Upper lobe of left lung (tissue), 4 donors: ENCODE data around the gene RACGAP1.

Experiments
- CTCF ChIP-seq, 6 experiments: fragments of 450-650 bp in 4 of 6; fragments of 200-600 bp in 2 of 6; sonication (generic) in 2 of 6; IDR thresholded peaks; one replicate each; pipeline ENCODE4 v1.5.1; 2016 to 2019; ENCODE audit warnings: antibody characterized with exemption in 6 of 6
- POLR2A ChIP-seq, 4 donors: fragments of 450-650 bp; IDR thresholded peaks; one replicate each; pipeline ENCODE4 v1.5.1; 2016 to 2017; ENCODE audit warnings: antibody characterized with exemption in 4 of 4, mild to moderate bottlenecking in 2 of 4
- POLR2AphosphoS5 ChIP-seq, 2 donors: sonication (generic); formaldehyde crosslinking; IDR thresholded peaks; one replicate each; pipeline ENCODE4 v1.5.1; 2017; ENCODE audit warnings: antibody characterized with exemption in 2 of 2

DNA sequence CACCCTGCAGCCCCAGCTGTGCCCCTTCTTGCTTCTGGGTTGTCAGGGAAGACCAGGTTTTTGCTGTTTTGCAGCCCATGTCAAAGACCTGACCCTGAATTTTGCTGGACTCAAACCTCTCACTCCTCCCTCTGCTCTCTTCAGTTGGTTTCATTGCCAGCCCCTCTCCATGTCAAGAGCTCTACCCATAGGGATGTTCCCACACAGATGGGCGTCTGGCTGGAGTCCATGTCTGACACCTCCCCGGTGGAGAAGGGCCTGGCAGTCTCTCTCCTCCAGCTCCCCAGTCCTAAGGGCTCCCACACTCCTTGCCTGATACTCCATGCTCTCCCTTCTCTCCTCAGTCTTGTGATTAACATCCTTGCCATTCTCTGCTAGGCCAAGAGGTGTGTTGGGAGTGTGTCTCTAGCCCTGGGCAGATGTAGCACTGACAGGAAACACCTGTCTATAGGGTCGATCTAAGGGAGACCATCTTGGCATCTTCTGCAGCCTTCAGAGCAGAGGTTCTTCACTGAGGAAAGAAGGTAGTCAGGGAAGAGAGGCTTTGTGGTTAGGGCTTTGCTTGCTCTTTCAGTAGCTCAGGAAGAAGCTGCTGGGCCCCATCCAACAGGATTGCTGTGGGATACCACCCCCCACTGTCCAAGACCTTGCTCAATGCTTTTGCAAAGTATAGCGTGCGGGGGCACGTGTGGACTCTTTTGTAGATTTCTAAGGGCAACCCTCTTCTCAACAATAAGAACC, 36.8 kb upstream of the RACGAP1 start:
- TF ChIP-seq CTCF (IDR thresholded peaks at IDR 0.05) (no peak), POLR2A (IDR thresholded peaks at IDR 0.05) (no peak), POLR2AphosphoS5 (IDR thresholded peaks at IDR 0.05) (no peak)
